ENCODE results near the gene PHACTR3.

GRCh38 chr20:59693587-59693986, 89.2 kb downstream of the PHACTR3 start:
- TF ChIP-seq CTCF (IDR thresholded peaks at IDR 0.05; ENCODE audit: low read length) (no peak), EZH2 (IDR thresholded peaks at IDR 0.05; ENCODE audit: borderline replicate concordance, low read length) (no peak)

Measured in OCI-LY1 (cell line).